ENCODE results near the gene SBK2.

SBK2 gene

DNA sequence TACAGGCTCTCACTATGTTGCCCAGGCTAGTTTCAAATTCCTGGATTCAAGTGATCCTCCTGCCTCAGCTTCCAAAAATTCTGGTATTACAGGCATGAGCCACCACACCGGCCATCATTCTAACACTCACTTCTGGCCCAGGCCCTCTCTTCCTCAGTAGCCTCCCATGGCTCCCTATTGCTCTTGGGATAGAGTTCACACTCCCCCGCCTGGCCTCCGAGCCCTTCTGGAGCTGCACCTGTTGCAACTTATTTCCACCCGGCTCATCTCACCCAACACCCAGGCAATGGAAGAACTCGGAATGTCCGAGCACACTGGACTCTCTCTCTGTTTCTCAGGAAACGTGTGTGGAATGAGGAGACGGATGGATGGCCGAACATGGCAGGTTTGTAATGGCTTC, 17.4 kb upstream of the SBK2 start:
- DNase-seq = no peak

- peak; percentile 19 for DNase-seq
Observed at GRCh38 chr19:55553217-55554182, 16.6 kb upstream of the SBK2 start.

DNA sequence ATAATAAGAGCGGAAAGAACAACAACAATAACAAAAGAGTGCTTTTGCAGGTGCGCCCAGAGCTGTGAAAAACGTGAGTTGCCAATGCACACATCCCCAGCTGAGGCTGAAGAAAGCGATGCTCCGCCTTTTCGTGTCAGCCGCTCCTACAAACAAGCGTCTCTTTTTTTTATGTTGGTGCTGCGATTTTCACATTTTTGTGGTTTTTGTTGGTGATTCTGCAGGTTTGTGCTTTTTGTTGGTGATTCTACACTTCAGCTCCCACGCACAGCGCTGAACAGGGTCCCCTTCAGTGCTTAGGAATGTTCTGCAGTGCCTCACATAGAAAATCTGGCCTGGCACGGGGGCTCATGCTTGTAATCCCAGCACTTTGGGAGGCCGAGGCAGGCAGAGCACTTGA, 15.7 kb upstream of the SBK2 start:
- peak; percentile 92 for DNase-seq

DNA sequence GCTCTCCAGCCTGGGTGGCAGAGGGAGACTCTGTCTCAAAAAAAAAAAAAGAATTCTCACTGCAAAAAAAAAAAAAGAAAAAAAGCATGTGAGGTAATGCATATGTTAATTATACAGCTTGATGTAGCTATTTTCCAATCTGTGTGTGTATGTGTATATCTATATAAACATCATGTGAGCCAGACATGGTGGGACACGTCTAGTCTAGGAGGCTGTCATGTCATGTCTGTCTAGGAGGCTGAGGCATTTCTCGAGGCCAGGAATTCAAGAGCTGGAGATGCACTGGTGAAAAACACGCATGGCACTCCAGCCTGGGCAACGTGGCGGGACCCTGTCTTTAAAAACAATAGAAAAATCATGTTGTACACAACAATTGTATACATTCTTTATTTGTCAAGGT, 15.3 kb upstream of the SBK2 start:
- DNase-seq = no peak

GRCh38 chr19:55550321-55550650, 13.4 kb upstream of the SBK2 start:
- DNase-seq = peak; percentile 66

DNA sequence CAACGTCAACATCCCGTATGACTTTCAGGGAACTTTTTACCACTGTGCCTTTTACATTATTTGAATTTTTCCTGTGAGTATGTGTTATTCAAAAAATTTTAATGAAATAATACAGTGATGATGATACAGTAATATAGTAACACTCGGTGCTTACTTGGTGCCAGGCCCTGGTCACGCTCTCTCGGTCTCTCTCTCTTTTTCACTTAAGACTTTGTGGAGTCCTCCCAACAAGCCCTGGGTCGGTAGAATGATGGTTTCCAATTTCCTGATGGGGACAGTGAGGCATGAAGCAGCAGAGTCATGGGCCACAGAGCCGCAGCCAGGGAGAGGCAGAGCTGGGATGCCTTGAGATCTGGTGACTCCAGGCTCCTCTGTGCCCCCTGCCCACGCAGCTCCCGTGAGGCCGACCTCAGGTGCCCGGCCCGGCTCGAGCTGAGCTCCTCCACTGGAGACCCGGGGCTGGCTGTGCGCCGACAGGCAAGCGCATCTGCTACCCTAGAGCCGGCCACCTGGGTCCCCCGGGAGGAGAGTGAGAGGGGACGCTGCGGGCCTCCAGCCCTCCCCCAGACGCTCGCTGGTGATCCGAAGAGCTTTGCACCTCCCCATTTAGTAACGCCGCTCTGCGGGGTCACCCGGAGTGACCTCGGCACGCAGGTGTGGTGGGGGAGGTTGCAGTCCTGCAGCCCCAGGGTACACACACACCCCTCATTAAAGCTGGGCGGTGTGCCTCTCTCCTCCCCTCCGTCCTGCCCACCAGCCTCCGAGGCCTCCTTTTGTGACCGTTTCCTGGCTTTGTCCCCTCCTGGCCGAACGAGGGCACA, 12.8 kb upstream of the SBK2 start:
- peak; percentile 88 for DNase-seq

DNA sequence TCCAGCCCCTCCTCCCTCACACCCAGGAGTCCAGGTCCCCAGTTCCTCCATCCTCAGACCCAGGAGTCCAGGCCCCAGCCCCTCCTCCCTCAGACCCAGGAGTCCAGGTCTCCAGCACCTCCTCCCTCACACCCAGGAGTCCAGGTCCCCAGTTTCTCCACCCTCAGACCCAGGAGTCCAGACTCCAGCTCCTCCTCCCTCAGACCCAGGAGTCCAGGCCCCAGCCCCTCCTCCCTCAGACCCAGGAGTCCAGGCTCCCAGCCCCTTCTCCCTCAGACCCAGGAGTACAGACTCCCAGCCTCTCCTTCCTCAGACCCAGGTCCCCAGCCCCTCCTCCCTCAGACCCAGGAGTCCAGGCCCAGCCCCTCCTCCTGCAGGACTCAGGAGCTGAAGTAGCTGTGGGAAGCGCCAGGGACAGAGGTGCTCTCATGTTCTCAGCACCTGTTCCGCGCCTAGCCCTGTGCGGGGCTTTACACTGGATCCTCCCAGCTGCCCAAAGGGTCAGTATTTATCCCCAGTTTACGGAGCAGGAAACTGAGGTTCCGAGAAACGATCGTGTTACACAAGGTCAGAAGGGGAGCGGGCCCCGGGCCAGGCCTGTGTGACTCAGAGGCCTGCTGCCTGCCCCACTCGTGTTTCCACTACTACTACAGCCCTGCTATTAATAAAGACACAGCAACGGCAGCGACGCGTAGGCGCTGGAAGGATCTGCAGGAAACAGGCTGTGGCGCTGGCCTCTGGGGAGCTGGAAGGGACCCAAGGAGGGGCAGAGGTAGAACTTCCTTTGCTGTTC, 10.1 kb upstream of the SBK2 start:
- DNase-seq = peak; percentile 66

DNA sequence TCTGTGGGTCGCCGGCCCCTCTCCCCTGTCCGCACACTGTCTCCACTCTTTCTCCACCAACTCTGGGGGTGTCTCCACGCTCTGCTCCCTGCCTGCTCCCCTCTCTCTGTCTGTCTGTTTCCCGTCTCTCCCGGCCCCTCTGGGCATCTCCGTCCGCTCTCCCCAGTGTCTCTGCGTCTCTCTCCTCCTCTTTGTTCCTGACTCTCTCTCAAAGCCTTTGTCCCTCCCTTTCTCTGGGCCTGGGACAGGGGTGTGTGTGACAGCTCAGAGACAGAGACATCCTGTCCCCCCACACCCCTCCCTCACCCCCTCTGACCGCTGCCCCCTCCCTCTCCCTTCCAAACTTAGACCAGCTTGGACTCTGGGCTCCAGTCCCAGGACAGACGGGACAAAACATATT, 9.1 kb upstream of the SBK2 start:
- DNase-seq = no peak

DNA sequence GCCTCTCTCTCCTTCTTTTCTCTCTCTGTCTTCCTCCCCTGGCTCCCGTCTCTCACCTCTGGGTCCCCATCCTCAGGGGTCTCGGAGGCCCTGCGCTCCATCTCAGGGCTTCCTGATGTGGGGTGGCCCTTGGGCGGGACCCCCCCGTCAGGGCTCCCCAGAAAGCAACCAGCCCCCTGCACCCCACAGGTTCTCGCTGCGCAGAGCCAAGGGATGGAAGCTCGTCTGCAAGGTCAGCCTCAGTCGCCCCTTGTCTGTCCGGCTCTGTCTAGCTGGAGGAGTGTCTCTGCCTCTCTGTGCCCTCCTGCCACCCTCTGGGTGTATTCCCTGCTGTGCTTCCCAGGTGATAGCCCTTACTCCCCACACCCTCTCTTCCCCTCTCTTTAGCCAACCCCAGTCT, 8.5 kb upstream of the SBK2 start, which contains the start of gene SBK3:
Gene SBK3 (minus strand): TSS at position 101 of the 400 bp plus-strand sequence. CDS start 0 bp downstream, at position 101.
- no peak for DNase-seq

DNA sequence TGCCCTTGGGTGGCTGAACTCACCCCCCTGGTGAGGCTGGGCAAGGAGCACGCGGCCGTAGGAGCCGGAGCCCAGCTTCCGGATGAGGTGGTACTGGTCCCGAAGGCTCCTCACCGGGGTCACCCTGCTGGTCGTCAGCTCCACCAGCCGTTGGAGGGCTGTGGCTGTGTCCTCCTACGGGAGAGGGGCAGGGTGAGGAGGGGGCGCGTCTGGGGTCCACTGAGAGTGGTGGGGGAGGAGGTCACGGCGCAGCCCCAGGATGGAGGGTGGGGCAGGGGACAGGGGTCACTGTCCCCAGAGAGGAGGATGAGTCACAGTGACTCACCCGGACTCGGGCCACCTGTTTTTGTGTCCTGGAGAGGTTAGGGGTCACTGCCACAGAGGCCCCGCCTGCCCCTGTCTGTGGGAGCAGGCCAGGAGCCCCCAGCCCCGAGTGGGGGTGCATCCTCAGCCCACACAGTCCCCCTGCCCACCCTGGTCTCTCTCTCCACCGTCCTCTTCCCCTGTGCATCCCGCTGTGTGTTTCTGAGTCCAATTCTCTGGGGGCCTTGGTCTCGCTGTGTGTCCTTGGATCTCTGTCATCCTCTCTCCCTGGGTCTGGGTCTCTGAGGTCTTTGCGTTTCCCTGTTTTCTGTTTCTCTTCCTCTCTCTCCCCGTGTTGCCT, 8.0 kb upstream of the SBK2 start:
- DNase-seq = no peak

GRCh38 chr19:55544014-55544413, 7.1 kb upstream of the SBK2 start:
- DNase-seq = no peak

DNA sequence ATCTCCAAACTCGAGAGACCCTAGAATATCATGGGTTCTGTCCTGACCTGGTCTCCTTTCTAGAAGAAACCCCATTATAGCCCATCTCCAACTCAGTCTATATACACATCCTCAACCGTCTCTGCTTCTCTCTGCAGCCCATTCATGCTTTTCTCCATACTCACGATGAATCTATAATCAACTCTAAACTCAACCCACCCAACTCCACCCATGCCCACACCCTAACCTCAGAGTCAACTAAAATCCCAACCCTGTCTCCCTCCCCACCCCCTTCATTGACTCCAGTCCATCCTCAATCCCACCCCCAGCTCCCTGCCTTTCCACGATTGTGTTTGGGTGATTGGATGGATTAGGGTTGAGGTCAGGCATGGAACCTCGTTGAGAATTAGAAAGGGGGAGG, 6.6 kb upstream of the SBK2 start:
- no peak for DNase-seq

- DNase-seq = no peak
Observed at GRCh38 chr19:55542292-55542855, 5.4 kb upstream of the SBK2 start.

GRCh38 chr19:55541091-55541490, 4.2 kb upstream of the SBK2 start:
- DNase-seq = no peak

GRCh38 chr19:55540619-55541018, 3.7 kb upstream of the SBK2 start:
- no peak for DNase-seq

DNA sequence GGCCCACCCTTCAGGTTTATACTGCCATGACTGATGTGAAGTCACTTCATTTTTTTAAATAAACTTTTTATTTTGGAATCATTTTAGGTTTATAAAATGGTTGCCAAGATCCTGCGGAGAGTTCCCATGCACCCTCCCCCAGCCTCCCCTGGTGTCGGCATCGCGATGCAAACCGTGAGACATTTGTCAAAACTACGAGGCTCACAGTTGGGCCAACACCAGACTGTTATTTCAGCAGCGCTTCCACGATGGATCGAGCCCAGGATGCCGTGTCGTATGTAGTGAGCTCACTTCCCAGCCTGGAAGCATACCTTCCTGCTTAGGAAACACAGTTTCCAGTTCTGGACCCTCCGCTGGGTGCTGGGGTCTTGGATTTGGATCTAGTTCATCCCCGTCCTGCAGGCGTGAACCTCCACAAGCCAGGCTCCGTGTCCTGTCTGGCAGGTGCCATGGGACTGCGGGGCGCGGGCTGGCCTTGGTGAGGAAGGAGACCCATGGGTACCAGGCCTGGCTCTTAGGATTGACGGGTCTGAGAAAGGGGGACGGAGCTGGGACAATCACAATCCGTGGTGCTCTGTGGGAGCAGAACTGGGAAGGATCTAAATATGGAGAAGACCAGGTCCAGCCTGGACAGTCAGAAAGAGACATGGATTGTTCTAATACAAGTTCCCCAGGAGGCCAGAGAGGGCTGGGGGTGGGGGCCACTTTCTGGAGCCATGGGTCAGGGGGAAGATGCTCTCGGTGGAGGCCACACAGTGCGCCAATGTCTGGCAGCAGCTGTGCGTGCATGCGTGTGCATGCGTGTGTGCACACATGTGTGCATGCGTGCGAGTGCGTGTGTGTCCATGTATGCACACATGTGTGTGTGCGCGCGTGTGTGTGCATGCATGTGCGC, 2.4 kb upstream of the SBK2 start:
- DNase-seq = no peak

DNA sequence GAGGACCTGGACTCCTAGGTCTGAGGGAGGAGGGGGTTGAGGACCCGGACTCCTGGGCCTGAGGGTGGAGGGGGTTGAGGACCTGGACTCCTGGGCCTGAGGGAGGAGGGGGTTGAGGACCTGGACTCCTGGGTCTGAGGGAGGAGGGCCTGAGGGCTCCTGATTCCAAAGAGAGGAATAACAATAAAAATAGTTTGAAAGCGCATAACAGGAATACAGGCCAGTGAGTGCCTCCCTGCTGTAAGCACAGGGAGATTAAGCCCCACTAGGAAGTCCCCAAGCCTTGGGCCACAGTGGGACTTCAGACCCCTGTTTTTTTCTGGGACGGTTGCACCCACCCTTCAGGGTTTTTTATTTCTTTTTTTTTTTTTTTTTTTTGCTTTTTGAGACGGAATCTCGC, 1.2 kb upstream of the SBK2 start:
- DNase-seq = peak; percentile 18

GRCh38 chr19:55537741-55538111, 793 bp upstream of the SBK2 start:
- DNase-seq = peak; percentile 84

DNA sequence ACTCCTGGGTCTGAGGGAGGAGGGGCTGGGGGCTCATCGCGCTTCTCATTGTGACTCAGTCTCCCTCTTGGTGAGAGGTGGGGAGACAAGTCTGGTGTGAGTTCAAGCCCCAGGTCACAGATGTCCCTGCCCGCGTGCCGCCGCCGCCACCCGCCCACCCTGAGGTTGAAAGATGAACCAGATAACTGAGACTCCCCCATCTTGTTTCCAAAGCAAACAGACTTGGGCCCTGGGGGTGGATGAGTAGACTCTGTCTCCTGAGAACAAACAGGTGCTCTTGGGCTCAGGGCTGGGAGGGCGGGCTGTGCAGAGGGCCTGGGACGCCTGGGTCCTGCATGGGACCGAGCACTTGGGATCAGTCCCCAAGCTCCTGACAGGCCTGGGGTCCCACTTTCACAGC, 567 bp downstream of the SBK2 start:
- DNase-seq = no peak

GRCh38 chr19:55535965-55536350, 975 bp downstream of the SBK2 start:
- no peak for DNase-seq
